GM19372 (cell line): Measurements from ENCODE around the gene CABP1.

Experiments used
- ATAC-seq: cut with Tn5 transposase; IDR thresholded peaks from one replicate; pipeline ENCODE4 v1.9.1; 2021; ENCODE audit warnings: mild to moderate bottlenecking, low read depth, moderate library complexity; ENCODE audit not compliant: unreplicated experiment

CABP1 gene

GRCh38 chr12:120689397-120690082, 49.1 kb downstream of the CABP1 start:
- no peak for ATAC-seq

DNA sequence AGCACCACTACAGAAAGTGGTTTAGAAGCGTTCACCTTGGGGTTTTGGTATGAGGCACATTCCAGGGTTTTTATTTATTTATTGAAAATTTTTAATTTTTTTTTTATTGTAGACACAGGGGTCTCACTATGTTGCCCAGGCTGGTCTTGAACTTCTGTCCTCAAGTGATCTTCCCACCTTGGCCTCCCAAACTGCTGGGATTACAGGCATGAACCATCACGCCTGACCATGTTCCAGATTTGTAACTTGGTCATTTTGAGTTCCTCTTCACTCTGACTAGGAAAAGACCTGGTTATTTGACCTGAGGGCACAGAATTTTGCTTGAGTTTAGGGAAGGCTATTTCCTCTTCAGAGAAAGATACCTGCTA, 49.6 kb downstream of the CABP1 start:
- ATAC-seq = no peak

GRCh38 chr12:120690978-120691377, 50.6 kb downstream of the CABP1 start:
- ATAC-seq = no peak

- no peak for ATAC-seq
Observed at GRCh38 chr12:120692524-120693033, 52.2 kb downstream of the CABP1 start.

DNA sequence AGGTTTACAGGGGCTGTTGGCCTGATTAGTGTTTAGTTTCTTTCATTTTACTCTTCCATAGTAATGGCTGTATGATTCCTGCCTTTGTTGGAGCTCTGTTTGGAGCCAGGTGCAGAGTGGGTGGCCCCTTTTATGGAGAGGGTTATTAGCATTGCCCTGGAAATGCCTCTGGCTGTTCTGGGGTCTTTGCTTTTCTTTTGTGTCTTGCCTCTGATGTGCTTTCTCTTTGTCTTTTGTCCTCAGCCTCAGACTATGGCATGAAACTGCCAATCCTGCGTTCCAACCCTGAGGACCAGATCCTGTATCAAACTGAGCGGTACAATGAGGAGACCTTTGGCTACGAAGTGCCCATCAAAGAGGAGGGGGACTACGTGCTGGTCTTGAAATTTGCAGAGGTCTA, 53.4 kb downstream of the CABP1 start:
- no peak for ATAC-seq

DNA sequence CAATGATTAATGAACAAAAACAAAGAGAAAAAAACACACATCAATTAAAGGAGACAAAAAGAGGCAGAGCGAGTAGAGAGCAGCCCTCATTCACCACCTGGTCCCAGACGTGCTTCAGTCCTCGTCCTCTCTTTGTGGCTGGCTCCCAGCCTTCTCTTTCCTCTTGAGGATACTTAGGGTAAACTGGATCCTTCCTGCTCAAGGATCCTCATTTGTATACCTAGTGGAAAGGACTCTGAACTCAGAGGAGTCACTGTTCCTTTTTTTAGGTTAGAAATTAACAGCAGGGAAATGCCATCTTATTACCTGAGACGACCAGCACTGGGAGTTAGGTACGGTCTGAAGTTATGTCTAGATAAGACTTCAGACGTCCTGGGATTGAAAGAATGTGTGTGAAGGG, 56.2 kb downstream of the CABP1 start:
- no peak for ATAC-seq

GRCh38 chr12:120697344-120697743, 56.9 kb downstream of the CABP1 start:
- ATAC-seq = no peak

DNA sequence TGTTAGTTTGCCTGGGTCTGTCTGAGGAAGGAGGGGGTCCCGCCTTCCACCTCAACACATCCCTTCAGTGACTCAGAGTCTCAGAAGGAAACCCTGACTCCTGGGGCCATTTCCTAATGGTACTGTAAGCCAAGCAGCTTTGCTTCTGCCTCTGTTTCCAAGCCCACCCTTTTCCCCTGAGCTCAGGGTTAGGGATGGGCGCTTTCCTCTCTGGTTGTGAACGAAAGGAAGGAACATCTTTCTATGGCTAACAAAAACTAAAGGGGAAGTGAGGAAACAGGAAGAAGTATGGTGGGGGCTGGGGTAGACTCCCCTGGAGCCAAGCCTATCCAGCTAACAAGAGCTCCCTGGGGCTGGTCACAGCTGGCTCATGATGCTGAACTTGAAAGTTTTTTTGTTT, 58.2 kb downstream of the CABP1 start:
- ATAC-seq = no peak

DNA sequence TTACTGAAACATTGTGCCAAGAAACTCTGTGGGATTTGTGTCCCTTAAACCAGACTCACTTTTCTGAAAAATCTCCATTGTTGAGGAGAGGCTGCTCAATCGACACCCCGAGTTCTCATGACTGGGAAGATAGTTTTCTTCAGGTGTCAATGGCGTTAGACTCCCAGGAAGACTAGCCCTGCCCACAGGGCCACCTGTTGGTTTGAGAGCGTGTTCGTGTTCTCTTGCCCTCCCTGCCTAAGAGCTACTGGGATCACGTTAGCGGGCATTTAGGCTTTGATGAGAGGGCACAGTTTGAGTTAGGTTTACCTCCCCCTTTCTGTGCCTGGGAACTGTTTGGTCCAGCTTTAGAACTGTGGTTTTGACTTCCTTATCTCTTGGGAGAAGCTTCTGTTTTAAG, 59.1 kb downstream of the CABP1 start:
- no peak for ATAC-seq

DNA sequence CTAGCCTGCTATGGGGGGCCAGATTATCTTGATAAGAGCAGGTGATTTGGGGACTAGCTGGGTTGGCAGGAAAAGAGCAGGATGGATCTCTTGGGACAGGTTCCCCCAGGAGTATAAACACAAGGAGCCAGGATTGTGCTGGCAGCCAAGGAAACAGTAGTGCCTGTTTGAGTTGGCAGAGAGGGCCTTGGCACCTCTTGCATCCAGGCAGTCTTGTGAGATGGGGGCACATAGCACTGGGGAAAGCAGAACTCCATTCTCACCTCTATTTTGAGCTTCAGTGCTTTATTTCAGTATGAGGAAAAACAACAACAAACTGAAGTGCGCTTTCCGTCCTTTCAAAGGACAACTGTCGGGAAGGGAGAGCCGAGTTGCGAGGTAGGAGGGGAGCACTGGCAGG, 60.5 kb downstream of the CABP1 start:
- no peak for ATAC-seq

DNA sequence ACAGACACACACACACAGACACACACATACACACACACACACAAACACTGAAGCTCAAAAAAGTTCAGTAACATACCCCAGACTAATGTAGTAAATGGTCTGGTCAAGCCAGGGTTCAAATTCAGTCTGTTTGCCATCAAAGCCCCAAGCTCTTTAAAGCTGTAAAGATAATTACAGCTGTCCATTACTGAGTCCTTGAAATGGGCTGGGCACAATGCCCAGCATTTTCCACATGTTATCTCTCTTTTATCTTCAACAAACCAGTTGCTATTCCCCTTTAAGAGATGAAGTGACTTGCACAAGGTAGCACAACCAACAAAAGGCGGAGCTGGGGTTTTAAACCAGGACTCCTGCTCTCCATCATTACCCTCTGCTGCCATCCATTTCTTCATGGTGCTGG, 62.2 kb downstream of the CABP1 start:
- no peak for ATAC-seq

- no peak for ATAC-seq
Observed at GRCh38 chr12:120703311-120703942, 63.0 kb downstream of the CABP1 start.

DNA sequence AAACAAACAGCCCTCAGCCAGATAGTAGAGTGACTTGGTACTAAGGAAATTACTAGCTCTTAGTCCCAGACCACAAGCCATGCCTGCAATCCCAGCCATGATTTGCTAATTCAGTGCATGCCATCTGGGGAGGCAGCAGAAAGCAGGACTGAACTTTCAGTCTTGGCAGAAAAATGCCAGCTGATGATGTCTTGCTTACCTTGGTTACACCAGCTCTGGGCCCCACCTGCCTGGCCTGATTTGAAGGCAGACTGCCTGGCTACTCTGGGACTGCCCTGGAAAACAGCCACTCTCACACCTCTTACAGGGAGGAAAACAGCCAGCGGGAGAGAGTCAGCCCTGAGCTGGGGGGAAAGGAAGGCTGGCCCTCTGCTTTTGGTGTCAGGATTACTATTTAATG, 65.2 kb downstream of the CABP1 start:
- no peak for ATAC-seq

- no peak for ATAC-seq
Observed at GRCh38 chr12:120706029-120706428, 65.6 kb downstream of the CABP1 start.

DNA sequence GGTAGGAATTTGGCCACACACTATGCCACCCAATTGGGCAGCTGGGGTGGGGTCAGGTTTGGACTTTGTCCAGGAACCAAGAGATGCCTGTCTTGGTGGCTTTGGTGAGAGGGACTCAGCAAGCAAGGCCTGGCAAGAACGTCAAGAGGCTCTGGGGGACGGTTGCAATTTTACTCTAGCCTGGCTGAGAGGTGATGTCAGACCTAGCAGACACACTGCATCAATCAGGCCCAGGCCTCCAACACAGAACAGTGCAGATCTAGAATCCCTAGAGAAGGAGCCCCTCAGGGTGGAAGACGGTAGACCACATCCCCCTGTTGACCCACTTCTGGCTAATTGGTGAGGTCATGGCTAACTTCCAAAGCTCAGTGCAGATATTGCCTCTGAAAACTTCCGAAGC, 68.2 kb downstream of the CABP1 start:
- no peak for ATAC-seq

GRCh38 chr12:120710031-120710804, 69.8 kb downstream of the CABP1 start, which contains the start of gene UNC119B:
Gene UNC119B (plus strand): TSS chr12:120710458. CDS start chr12:120710475, 17 bp downstream.
- ATAC-seq = peak; percentile 59

- peak; percentile 37 for ATAC-seq
Observed at GRCh38 chr12:120710805-120711296, 70.4 kb downstream of the CABP1 start.

DNA sequence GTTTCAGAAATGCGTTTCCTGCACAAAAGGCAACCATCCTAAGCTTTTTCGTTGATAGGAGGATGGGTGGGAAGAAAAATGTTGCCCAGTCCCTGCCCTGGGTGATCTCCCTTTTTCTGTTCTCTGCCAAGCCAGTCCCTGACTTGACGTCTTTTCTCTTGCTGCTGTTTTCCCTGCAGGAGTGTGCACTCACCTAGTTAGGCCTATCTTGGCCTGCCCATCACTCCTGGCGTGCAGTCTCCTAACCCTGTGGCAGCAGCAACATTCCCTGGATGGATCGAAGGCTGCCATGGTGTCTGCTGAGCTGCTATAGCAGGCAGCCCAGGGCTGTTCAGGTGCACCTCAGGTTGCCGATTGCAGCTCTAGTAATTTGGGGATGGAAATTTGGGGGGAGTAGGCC, 71.0 kb downstream of the CABP1 start:
- no peak for ATAC-seq

- ATAC-seq = no peak
Observed at GRCh38 chr12:120712610-120713009, 72.2 kb downstream of the CABP1 start.

DNA sequence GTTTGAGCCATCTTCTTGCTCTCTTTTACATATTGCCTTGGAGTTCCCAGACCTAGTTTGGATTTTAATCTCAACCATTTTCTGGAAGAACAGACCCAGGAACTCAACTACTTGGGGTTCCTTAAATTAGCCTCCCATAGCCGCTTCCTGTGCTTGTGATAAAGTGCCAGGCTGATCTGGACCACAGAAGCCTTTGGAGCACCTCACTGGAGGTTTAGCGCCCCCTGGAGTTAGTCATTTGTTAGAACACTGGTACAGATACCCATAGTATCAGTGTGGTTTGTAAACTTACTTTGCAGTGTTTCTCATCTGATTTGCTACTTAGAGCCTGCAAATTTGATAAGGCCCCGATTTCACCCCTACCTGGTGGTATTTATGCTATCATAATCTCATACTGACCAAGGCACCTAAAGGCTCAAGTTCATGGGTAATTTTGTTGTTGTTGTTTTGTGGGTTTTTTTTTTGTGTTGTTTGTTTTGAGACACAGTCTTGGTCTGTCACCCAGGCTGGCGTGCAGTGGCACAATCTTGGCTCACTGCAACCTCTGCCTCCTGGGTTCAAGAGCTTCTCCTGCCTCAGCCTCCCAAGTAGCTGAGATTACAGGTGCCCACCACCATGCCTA, 73.5 kb downstream of the CABP1 start:
- ATAC-seq = no peak
